Activated CD8-positive, alpha-beta memory T cell treated with anti-CD3 and anti-CD28 coated beads, Interleukin-2, amount 50 U/mL, for 1 hour (primary cell): Measurements from ENCODE around the gene CANT1.
A peak's percentile ranks its signal among the peaks of the same experiment; 100 is the strongest.

Source experiments
- DNase-seq: peaks from one replicate; pipeline ENCODE4 v3.0.0-alpha.2; 2020; ENCODE audit errors: extremely low read depth

Gene CANT1

DNA sequence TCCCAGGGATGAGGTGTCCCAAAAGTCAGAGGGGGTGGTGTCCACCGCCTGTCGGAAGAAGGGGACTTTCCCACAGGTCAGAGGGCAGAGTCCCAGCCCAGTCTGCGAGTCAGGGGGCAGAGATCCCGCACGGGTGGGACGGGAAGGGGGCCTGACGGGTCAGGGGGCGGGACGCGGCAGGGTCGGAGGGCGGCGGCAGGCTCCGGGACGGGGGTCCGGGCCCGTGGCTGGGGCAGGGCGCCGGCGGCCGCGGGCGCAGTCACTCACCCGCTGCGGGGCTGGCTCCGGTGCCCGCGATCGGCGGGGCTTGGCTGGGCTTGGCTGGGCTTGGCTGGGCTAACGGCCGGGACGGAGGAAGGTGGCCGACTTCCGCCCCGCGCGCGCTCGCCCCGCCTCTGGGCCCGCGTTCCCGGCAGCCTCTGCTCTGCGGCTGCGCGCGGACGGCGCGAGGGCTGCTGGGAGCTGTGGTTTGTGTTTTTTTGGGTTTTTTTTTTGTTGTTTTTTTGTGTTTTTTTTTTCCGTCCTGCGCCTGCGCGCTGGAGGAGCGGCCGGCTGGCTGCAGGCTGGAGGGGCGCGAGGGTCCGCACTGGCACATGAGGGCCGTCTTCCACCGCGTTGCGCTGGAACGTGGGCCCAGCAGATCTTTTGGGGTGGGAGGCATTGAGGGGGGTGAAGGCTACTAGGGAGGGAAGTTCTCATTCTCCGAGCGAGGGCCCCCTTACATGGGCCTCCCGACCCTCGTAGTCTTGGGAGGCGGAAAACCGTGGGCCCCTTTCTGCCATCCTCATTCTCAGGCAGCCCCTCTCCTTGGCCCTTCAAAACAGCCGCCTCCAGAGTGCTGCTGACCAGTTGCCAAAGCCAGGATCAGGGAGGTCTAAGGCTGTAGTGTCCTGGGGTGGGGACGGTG, at the start of gene CANT1:
TSS of gene CANT1 (minus strand) at position 368 of the 907 bp plus-strand sequence. CDS start 12,142 bp downstream, outside the sequence.
- DNase-seq: peak; percentile 45

DNA sequence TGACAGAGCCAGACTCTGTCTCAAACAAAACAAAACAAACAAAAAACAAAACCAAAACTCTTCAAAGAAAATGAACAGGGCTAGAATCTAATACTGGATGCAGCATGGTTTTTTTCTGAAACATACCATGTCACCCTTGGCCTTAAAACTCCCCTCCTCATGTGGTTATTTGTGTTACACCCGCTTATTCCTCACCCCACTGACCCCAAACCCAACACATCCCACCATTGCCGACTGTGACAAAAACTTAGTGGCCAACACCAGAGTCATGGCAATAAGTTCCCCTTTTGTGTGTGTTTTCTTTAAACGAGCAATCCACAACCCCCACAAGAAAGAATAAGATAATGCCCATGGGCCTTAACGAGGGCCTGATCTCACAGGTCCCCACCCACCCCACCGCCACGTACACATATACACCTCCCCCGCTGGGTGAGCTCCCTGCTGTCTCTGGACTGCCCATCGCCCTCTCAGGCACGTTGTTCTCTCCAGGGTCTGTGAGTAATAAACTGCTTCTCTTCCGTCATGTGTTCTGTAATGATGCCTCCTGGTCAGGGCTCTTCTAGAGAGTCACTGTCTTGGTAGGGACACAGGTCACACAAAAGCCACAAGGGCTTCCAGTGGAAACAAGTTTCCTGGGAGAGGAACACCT, 48.3 kb upstream of the CANT1 start:
- DNase-seq: no peak

DNA sequence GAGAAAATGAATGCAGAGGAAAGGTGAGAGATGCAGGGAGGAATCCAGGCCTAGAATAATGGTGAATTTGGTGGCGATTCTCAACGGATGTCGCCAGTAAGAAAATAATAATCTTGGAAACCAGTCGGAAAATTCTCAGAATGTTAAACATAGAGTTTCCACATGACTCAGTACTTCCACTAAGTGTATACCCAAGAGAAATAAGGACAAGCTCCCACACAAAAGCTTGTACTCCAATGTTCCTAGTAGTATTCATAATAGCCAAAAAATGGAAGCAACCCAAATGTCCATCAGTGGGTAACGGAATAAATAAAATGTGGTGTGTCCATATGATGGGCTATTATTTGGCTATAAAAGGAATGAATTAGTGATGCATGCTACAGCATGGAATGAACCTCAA, 45.6 kb upstream of the CANT1 start:
- DNase-seq: no peak

DNA sequence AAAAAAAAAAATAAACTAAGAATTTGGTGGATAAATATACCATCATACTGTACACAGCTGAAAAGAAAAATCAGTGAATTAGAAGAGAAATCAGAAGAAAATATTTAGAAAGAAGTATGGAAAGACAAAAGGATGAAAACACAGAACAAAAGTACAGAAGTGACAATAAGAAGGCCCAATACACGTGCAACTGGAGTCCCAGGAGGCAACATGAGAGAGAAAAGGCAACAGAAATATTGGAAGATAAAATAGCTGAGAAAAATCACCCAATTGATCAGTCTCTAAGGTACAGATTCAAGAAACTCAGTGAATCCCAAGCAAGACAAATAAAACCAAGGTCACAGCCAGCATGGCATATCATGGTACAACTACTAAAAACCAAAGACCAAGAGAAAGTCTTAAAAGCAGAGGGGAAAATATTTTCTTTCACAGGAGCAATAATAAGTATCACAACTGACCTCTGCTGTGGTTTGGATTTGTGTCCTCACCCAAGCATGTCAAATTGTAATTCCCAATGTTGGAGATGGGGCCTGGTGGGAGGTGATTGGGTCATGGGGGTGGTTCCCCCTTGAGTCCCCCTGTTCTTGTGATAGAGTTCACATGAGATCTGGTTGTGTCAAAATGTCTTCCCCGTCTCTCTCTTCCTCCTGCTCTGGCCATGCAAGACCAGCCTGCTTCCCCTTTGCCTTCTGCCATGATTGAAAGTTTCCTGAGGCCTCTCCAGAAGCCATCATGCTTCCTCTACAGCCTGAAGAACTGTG, 44.8 kb upstream of the CANT1 start:
- DNase-seq: no peak

DNA sequence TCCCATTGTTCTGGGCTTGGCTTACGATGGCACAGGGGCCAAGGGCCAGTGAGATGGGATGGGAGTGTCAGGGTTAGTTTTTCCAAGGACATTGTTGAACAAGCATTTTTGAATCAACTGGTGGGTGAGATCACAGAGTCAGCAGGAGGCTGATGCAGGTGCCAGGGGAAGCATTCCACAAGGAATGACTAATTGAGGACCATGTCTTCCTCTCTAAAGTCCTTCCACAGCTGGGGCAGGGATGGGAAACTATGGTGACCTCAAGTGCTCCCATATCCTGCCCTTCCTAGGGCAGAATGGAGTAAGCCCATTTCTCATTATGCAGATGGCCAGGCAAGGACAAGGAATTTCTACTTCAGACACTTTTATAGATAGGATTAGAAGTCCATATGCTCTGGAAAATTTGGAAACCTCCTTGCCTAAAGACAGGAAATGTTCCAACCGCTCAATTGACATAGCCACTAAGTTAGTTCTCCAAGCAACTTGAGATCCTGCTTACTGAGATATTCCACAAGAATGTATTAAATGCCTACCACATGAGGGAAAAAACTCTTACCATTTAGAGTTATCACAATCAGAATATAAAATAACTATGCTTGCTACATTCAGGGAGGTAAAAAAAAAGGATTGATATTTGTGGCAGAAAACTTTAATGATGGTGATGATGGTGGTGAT, 43.8 kb upstream of the CANT1 start:
- DNase-seq: no peak

DNA sequence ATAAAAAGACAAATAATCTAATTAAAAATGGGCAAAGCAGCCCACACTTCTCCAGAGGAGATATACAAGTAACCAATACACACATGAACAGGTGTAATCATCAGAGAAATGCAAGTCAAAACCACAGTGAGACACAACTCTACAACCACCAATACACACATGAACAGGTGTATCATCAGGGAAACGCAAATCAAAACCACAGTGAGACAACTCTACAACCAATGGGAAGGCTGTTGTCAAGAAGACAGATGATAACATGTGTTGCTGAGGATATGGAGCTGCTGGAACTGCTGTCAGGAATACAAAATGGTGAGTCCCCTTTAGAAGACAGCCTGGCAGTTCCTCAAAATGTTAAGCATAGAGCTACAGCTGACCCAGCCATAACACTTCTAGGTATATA, 42.6 kb upstream of the CANT1 start:
- no peak for DNase-seq

DNA sequence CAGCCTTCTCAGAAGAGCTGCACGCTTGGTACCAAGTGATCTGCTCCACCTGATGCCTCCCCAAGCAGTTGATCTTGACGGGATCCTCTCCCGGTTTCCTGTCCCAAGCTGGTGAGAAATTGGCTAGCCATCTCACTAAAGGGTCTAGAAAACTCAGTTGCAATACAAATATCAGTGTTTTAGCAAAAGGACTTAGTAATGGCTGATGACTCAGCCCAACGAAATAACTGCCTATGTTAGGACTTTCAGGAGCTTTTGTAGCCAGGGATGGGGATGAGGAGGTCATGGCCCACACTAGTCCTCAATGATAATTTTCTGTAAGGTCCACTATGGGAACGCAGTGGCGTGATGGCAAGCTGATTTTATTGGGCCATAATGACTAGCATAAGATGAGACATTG, 41.7 kb upstream of the CANT1 start:
- no peak for DNase-seq

DNA sequence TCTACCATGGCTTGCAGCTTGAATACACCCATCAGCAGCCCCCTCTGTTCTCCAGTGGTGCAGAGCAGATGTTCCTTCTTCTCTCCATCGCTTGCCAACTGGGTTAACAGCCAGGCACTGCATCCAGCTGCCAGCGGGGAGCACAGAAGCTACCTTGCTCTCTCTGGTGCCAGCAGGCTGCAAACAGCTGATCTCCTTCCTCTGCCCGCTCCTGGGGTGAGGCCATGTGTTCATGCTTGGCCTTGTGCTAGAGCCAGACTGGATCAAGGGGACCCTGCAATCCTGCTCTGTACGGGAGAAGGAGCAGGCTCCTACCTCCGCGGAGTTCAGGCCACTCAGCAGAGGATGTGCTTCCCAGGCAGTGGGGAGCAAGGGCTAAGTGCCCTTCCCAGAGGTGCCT, 41.0 kb upstream of the CANT1 start:
- DNase-seq: no peak

DNA sequence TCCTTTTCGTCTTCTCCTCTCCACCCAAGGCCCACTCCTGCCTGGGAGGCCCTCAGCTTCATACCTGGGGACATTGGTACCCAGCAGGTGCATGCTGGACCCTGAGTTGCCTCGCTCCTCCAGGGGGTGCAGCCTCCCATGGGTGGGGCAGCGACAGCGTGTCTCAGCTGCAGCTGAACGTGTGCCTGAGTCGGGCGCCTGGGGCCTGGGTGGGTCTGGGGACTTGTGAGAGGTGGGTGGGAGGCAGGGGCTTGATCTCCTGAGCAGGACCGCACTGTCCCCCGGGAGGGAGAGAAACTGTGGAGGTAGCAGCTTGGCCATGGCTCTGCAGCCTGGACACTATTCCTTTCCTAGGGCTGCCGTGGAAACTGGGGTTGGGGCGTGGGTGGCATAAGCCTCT, 40.3 kb upstream of the CANT1 start:
- no peak for DNase-seq

DNA sequence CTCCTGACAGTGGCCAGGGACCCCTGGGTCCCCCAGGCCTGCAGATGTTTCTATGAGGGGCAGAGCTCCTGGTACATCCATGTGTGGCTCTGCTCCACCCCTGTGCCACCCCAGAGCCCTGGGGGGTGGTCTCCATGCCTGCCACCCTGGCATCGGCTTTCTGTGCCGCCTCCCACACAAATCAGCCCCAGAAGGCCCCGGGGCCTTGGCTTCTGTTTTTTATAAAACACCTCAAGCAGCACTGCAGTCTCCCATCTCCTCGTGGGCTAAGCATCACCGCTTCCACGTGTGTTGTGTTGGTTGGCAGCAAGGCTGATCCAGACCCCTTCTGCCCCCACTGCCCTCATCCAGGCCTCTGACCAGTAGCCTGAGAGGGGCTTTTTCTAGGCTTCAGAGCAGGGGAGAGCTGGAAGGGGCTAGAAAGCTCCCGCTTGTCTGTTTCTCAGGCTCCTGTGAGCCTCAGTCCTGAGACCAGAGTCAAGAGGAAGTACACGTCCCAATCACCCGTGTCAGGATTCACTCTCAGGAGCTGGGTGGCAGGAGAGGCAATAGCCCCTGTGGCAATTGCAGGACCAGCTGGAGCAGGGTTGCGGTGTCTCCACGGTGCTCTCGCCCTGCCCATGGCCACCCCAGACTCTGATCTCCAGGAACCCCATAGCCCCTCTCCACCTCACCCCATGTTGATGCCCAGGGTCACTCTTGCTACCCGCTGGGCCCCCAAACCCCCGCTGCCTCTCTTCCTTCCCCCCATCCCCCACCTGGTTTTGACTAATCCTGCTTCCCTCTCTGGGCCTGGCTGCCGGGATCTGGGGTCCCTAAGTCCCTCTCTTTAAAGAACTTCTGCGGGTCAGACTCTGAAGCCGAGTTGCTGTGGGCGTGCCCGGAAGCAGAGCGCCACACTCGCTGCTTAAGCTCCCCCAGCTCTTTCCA, 39.5 kb upstream of the CANT1 start:
- DNase-seq: no peak

DNA sequence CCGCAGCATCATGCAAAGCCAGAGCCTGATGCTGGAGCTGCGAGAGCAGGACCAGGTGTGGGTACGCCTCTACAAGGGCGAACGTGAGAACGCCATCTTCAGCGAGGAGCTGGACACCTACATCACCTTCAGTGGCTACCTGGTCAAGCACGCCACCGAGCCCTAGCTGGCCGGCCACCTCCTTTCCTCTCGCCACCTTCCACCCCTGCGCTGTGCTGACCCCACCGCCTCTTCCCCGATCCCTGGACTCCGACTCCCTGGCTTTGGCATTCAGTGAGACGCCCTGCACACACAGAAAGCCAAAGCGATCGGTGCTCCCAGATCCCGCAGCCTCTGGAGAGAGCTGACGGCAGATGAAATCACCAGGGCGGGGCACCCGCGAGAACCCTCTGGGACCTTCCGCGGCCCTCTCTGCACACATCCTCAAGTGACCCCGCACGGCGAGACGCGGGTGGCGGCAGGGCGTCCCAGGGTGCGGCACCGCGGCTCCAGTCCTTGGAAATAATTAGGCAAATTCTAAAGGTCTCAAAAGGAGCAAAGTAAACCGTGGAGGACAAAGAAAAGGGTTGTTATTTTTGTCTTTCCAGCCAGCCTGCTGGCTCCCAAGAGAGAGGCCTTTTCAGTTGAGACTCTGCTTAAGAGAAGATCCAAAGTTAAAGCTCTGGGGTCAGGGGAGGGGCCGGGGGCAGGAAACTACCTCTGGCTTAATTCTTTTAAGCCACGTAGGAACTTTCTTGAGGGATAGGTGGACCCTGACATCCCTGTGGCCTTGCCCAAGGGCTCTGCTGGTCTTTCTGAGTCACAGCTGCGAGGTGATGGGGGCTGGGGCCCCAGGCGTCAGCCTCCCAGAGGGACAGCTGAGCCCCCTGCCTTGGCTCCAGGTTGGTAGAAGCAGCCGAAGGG, 38.6 kb upstream of the CANT1 start:
- no peak for DNase-seq

DNA sequence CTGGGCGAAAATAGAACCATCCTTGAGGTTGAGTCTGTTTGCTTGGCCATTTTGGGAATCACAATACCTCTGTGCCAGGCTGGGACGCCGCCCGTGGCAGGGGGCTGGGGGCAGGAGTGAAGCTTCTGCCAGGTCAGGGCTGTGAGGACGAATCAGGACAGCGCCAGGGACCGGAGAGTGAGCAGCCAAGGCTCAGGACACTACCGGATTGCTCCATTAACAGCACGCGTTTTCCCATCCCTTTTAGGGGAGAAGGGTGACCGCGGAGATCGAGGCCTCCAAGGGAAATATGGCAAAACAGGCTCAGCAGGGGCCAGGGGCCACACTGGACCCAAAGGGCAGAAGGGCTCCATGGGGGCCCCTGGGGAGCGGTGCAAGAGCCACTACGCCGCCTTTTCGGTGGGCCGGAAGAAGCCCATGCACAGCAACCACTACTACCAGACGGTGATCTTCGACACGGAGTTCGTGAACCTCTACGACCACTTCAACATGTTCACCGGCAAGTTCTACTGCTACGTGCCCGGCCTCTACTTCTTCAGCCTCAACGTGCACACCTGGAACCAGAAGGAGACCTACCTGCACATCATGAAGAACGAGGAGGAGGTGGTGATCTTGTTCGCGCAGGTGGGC, 37.8 kb upstream of the CANT1 start:
- DNase-seq: no peak

DNA sequence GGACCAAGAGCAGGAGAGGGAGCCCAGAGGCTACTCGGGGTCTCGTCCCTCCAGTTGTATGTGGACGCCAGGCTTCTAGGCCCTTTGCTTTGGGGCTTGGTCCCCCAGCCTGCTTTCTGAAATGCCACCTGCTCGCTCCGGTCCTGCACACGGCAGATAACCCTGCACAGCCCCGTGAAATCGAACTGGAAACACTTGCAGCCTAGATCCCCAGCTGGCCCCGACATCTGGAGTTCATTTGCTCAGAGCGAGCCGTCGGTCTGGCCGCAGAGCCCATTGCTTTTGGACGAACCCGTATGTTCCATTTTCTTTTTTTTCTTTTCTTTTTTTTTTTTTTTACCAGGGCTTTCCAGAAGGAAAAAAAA, 37.3 kb upstream of the CANT1 start:
- no peak for DNase-seq

DNA sequence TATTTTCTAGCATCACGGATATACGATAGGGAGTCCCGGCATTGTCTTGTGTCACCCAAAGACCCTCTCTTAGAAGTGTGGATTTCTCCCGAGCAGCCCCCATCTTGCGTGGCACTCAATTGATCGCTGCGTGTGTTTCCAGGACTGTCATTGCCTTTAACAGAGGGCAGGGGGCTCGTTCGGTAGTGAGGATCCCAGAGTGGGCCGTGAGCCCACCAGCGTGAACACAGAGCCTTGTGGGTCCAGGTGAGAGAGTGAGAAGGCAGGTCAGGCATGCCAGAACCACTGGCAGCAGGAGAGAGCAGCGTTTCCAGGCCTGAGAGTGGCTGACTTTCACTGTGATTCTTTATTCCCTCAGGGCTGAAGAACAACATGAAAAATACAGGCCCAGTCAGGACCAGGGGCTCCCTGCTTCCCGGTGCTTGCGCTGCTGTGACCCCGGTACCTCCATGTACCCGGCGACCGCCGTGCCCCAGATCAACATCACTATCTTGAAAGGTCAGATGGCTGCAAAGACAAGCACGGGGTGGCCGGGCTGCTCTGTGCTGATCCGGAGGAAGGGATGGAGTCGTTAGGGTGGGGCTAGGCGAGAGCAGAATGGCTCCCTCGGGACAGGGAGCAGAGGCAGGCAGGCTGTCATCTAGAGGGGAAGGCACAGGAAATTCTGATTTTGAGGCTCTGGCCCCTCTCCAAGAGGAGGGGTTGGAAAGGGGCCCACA, 36.8 kb upstream of the CANT1 start:
- DNase-seq: no peak

DNA sequence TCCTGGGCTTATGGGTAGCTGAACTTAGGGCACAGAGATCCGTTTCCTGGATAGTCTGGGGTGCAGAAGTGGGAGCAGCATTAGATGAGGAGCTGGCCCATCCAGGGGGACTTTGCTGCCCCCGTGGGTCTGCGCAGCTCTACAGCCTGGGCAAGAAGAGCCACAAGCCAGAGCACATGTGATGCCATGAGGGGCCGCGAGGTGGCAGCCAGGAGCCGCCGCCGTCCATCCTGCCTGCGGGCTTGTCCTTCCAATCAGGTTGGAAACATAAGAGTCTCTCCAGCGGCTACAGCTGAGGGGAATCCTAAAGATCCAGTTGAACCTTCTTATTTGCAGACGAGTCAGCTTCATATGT, 36.3 kb upstream of the CANT1 start:
- no peak for DNase-seq

DNA sequence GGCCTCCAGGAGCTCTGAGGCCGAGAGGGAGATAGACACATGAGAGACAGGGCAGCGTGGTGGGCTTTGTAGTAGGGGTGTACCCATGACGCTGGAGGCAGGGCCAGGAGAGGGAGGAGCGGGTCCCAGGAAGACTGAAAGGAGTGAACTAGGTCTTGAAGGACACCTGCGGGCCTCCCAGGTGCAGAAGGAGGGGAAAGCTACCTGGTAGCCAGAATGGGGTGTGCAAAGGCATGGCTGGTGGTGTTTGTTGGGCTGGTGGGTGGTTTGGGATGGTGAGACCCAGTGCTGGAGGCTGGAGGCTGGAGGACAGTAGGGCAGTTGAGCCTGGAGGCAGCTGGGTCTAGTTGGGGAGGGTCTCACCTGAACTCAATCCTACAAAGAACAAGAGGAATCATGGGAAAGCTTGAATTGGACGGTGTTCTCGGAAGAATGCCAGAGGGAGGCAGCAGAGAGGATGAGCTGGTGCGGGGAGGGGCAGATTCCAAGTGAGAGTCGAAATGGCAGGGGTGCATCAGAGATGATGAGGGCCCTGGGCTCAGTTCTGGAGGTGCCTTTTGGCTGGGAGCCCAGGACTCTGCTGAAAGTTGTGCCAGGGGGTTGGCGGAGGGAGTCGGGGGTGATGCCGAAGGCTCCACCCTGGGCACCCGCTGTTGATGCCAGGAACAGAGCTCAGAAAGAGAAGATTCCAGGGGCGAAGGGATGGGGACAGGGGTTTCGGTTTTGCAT, 35.6 kb upstream of the CANT1 start:
- DNase-seq: no peak

DNA sequence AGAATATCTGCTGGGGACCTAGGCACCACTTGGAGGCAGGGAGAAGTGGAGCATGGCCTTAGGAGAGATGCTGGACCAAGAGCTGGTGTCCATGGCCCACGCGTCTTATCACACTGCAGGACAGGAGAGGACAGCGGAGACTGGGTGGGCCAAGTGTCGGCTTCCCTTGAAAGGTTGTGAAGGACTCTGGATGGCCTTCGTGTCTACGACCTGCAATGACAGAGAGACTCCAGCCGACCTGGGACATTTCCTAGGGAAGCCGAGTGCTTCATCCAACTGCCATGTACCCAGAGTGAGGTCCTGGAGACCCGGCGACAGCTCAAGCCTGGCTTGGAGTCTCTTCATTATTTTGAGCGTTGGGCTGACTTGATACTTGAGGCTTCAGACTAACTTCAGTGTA, 34.9 kb upstream of the CANT1 start:
- DNase-seq: no peak

DNA sequence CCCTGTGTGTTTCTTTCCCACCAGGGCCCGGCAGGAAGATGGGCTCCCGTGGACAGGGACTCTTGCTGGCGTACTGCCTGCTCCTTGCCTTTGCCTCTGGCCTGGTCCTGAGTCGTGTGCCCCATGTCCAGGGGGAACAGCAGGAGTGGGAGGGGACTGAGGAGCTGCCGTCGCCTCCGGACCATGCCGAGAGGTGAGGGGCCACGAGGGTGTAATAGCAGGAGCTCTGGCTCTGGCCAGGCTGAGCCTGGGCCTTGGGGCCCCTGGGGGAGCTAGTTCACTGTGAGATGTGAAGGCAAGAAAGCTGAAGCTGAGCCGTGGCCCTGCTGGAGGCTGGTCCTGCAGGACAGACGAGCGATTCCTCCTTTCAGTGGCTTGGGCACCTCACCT, 34.4 kb upstream of the CANT1 start:
- no peak for DNase-seq
